Measurements from ENCODE around the gene PLD1.
"Not testable (repeated sequence)": the region's sequence is repeated elsewhere in the genome, so short reads cannot be mapped to it uniquely, and the experiment has no call there.

Gene PLD1

GRCh38 chr3:171615686-171616085 is 194.6 kb downstream of the PLD1 start:
- no peak for DNase-seq (ENCODE audit: low read depth in 2 of 2)

DNA sequence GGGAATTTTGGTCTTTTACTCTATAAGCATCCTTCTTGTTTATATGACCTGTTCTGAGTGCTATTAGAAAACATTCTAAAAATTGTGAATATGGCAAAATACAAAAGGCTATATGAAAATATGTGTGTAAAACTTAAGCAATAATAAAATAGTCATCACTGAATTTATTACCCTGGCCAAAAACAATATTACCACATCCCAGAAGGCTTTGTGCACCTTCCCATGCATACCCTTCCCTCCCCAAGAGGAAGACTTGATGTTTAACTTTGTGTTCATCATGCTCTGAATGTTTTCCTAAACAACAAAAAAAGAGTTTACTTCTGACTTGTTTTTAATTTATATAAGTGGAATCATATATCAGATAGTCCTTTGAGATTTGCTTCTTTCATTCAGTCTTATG is 195.0 kb downstream of the PLD1 start:
- no peak for DNase-seq (ENCODE audit: low read depth in 2 of 2)

- DNase-seq (ENCODE audit: low read depth in 2 of 2), result peak in 1 of 2 experiments; percentile 8
Measured at GRCh38 chr3:171614318-171614921, 195.9 kb downstream of the PLD1 start.

DNA sequence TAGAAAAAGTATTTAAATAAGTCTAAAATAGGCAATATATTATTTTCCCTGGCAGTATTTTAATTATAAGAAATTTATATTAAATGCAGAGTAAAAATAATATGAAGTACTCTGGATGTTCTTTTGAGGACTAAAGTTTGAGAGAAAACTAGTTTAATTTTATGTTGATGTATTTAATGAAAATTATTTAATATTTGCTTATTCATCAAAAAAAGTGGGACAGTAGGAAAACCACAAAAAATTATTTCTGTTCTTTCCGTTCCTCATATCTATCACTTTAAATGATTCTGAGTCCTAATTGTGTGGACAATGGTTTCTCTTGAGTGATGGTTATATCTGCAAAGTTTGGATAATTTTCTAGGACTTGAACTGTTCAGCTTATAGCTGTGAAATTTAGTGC is 202.8 kb downstream of the PLD1 start:
- DNase-seq (ENCODE audit: low read depth in 2 of 2), result no peak

GRCh38 chr3:171606151-171606751 is 204.0 kb downstream of the PLD1 start:
- no peak for DNase-seq (ENCODE audit: low read depth in 2 of 2)

GRCh38 chr3:171604370-171604769 is 205.9 kb downstream of the PLD1 start:
- DNase-seq (ENCODE audit: low read depth in 2 of 2), result no peak

DNA sequence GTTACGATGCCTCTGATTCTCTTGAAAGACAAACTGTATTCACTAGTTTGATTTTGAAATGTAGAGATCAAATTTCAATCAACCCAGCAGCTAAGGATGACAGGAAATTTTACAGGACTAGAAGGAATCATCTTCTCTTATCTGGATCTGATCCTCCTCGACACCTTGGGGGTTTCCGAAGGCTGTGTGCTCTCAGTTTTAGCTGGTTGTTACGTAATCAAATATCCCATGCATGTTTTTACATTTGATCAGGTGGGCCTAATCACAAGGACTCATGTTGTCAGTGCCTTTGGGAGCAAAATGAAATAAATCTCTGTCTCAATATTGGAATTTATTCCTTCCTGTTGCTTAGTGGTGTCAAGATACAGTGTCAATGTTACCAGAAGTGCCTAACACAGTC is 208.2 kb downstream of the PLD1 start:
- DNase-seq (ENCODE audit: low read depth in 2 of 2), result no peak

GRCh38 chr3:171600030-171600429 is 210.3 kb downstream of the PLD1 start:
- DNase-seq (ENCODE audit: low read depth in 2 of 2), result no peak

GRCh38 chr3:171598990-171599389 is 211.3 kb downstream of the PLD1 start:
- no peak for DNase-seq (ENCODE audit: low read depth in 2 of 2)

- no peak for DNase-seq (ENCODE audit: low read depth in 2 of 2)
Measured at GRCh38 chr3:171592786-171593185, 217.5 kb downstream of the PLD1 start.

GRCh38 chr3:171591070-171591469 is 219.2 kb downstream of the PLD1 start:
- DNase-seq (ENCODE audit: low read depth in 2 of 2), result no peak

- DNase-seq (ENCODE audit: low read depth in 2 of 2), result no peak
Measured at GRCh38 chr3:171586274-171586673, 224.0 kb downstream of the PLD1 start.

- no peak for DNase-seq (ENCODE audit: low read depth in 2 of 2)
Measured at GRCh38 chr3:171585039-171585438, 225.2 kb downstream of the PLD1 start.

- no peak for DNase-seq (ENCODE audit: low read depth in 2 of 2)
Measured at GRCh38 chr3:171584100-171584499, 226.2 kb downstream of the PLD1 start.

DNA sequence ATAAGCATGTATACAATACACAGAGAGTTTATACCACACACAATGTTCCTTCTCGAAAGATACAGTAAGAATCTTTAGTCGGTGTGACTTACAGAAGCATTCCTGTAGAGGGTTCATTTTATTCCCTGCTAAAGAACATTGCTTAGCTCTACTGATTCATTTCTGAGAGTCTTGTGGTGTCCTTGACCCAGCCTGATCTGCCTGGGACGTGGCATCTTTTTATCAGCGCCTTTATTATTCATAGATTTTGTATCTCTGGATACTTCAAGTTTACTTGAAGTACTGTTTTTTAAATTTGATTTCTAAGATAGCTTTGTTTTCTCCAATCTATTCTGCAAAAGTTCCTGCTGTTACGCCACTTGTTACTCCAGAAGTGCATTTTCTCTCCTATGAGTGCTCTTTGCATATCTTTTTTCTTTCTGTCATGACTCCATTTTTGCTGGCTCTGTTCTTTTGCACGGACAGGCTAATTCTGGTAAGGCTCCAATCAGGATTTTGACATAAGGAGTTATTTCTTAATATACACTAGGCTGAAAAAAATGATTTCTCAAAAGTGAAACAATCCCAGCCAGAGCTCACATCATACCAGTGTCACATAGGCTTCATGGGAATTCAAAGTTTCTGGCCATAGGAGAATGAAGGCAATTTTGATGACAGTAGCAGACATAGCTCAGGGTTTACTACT is 235.6 kb downstream of the PLD1 start:
- no peak for DNase-seq (ENCODE audit: low read depth in 2 of 2)

DNA sequence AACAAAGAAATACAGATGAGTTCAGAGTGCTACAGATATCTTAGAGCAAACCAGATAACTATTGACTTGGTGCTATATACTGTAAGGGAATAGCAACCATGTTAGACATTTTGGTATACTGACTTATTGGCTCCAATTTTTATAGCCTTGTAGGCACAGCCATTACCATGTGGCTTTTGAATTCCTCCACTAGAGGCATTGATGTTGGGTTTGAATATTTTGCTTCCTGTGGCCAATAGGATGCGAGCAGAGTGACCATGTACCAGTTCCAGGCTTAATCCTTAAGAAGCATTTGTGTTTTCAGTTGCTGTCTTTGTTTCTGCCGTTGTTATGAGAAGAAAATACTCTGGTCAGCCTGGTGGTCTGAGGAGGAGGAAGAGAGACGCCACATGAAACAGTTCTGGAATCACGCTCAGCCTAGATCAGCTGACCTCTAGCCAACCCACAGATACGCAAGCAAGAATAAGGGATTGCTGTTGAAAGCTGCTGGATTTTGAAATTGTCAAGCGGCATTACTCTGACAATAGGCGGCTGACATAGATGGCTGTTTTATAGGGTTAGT is 240.6 kb downstream of the PLD1 start:
- DNase-seq (ENCODE audit: low read depth in 2 of 2), result no peak

DNA sequence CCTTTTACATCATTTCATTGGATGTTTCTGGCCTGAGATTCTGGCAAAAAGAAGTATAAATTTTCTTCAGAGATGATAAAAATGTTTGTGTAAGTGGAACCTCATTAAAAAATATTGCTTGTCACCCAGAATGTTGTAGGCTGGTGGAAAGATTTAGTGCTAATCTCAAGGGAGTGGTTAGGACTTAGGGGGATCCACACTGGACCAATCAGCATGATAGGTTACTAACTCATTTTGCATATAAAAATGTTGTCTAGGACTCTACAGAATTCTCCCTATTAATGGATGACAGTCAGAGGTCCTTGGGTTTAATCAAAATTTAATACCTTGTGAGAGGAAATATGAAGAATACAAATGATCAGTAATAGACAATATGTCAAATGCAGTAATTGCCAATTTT is 241.5 kb downstream of the PLD1 start:
- no peak for DNase-seq (ENCODE audit: low read depth in 2 of 2)

DNA sequence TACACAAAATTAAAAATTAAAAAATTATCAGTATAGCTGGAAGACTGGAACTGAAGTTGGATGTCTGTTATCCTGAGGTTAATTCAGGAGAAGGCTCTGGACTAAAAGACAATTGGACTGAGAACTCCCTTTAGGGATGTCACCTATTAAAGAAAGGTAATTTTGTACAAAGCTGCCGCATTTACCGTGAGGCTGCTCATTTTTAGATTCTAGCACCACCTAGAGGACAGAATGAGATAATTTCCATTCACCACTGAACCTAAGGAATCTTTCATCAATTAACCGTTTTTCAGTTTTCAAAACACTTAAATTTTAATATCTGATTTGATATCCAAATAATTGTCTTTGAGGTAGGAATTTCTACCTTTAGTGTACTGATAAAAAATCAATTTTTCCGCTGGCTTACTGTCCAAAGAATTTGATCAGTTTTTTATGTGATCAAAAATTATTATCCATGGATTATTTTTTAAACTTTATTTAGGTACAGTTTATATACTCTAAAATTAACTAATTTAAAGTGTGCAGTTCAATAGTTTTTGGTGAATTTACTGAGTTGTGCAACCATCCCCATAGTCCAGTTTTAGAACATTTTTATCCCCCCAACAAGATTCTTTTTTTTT is 243.4 kb downstream of the PLD1 start:
- DNase-seq (ENCODE audit: low read depth in 2 of 2), result no peak

- no peak for DNase-seq (ENCODE audit: low read depth in 2 of 2)
Measured at GRCh38 chr3:171565481-171566058, 244.7 kb downstream of the PLD1 start.

GRCh38 chr3:171564748-171565480 is 245.4 kb downstream of the PLD1 start:
- DNase-seq (ENCODE audit: low read depth in 2 of 2), result no peak

- no peak for DNase-seq (ENCODE audit: low read depth in 2 of 2)
Measured at GRCh38 chr3:171563298-171563697, 247.0 kb downstream of the PLD1 start.

DNA sequence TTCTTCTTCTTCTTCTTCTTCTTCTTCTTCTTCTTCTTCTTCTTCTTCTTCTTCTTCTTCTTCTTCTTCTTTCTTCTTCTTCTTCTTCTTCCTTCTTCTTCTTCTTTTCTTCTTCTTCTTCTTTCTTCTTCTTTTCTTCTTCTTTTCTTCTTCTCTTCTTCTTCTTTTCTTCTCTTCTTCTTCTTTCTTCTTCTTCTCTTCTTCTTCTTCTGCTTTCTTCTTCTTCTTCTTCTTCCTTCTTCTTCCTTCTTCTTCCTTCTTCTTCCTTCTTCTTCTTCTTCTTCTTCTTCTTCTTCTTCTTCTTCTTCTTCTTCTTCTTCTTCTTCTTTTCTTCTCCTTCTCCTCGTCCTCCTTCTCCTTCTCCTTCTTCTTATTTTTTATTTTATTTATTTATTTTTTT is 247.8 kb downstream of the PLD1 start:
- DNase-seq (ENCODE audit: low read depth in 2 of 2), result not testable (repeated sequence)
